Astrocyte (in vitro differentiated cells and primary cell): ENCODE measurements around the gene NFS1.

Experiments
- CTCF ChIP-seq: IDR thresholded peaks from 2 replicates; pipeline ENCODE4 v1.5.1; 2011; ENCODE audit warnings: low read depth, mild to moderate bottlenecking, inconsistent platforms, low read length, moderate library complexity; ENCODE audit not compliant: insufficient read depth
- EZH2 ChIP-seq: IDR thresholded peaks from 2 replicates; pipeline ENCODE4 v1.6.1; 2012; ENCODE audit warnings: mild to moderate bottlenecking, low read length, inconsistent platforms; ENCODE audit not compliant: insufficient read depth

DNA sequence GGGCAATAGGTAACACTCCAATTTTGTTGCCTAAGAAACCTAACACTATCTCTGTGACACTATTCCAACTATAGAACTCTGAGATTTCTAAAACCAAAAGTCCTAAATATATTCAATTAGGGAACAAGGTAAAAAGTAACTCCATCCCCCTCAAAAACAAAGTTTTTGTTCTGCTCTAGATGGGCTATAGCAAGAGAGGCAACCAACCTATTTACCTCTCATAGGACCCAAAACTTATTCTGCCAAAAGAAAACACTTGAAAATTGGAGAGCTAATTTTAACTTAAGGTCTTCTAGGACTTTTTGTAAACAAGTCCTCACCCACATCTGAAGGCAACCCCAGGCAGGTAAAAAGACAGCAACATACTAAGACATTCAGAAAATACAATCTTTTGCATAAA is 35.2 kb upstream of the NFS1 start:
- TF ChIP-seq CTCF, result no peak
- no peak for TF ChIP-seq EZH2
